HCT116 (cell line): ENCODE measurements around the gene PHACTR1. TPM values are rescaled to one million over a fixed set of nuclear protein-coding genes. Genes with fewer than 3 reads are reported as not detected.

Experiments
- ATAC-seq: fragments of 200-7000 bp; cut with Tn5 transposase; 2 replicates; pipeline ENCODE4 v1.9.1; 2020; ENCODE audit warnings: mild to moderate bottlenecking, moderate library complexity
- BruUV-seq: library from RNA; stranded (reverse); fragments of 400-500 nt; replicated peaks from 2 replicates; lab custom pipeline; 2021; lab: Mats Ljungman, UMichigan
- CTCF ChIA-PET: fragments of 300-600 bp; sonication (Branson Sonifier 250); formaldehyde crosslinking; loops from one replicate; lab custom pipeline; 2021; ENCODE audit warnings: antibody characterized with exemption; lab: Charles Lee
- POLR2A ChIA-PET: fragments of 300-600, 350-600 bp; sonication (Branson Sonifier 250); formaldehyde crosslinking; loops from one replicate; lab custom pipeline; 2021; ENCODE audit warnings: antibody characterized with exemption; lab: Charles Lee
- RAD21 ChIA-PET, 2 experiments: fragments of 300-600 bp; sonication (Branson Sonifier 250); formaldehyde crosslinking; loops; one replicate each; lab custom pipeline; 2023; ENCODE audit warnings: low total read pairs in 2 of 2; ENCODE audit not compliant: uncharacterized antibody in 2 of 2, unreplicated experiment in 2 of 2, low non-redundant PET in 1 of 2; lab: Charles Lee
- DNase-seq: peaks from one replicate; pipeline ENCODE4 v3.0.0-alpha.2; 2010; ENCODE audit warnings: low read depth, low spot score
- H2AFZ ChIP-seq: fragments of 200-600 bp; shearing (Covaris generic), sonication (generic); 2 replicates; pipeline ENCODE4 v1.6.1; 2017; ENCODE audit warnings: low read depth, mixed run types, mixed read lengths, antibody characterized with exemption, low read length; ENCODE audit not compliant: poor library complexity, severe bottlenecking
- H3K27ac ChIP-seq: 2 replicates; pipeline ENCODE4 v1.5.1; 2012; ENCODE audit warnings: low read depth, low read length
- H3K27me3 ChIP-seq: fragments of 200-600 bp; sonication (generic); 2 replicates; pipeline ENCODE4 v1.6.1; 2016; ENCODE audit warnings: mixed run types, low read length, mixed read lengths; ENCODE audit not compliant: insufficient read depth
- H3K36me3 ChIP-seq, 2 experiments: fragments of 200-500 bp in 1 of 2; fragments of 200-600 bp in 1 of 2; sonication (Bioruptor generic) in 1 of 2; sonication (generic) in 1 of 2; 2 replicates each; pipeline versions ENCODE4 v1.5.1 to v1.6.1; 2014 to 2016; ENCODE audit warnings: low read length in 2 of 2, inconsistent platforms in 1 of 2, mixed read lengths in 1 of 2, mixed run types in 1 of 2; ENCODE audit not compliant: insufficient read depth in 2 of 2, control insufficient read depth in 1 of 2
- H3K4me1 ChIP-seq, 2 experiments: fragments of 200-600 bp in 1 of 2; sonication (generic) in 1 of 2; 2 replicates each; pipeline versions ENCODE4 v1.5.1 to v1.6.1; 2012 to 2017; ENCODE audit warnings: low read length in 2 of 2, inconsistent platforms in 1 of 2, mild to moderate bottlenecking in 1 of 2, mixed read lengths in 1 of 2, mixed run types in 1 of 2, moderate library complexity in 1 of 2; ENCODE audit not compliant: insufficient read depth in 2 of 2, control insufficient read depth in 1 of 2
- H3K4me2 ChIP-seq: fragments of 200-600 bp; sonication (generic); 2 replicates; pipeline ENCODE4 v1.6.1; 2017; ENCODE audit warnings: mixed run types, low read length, mixed read lengths
- H3K4me3 ChIP-seq, 2 experiments: fragments of 200-600 bp in 1 of 2; sonication (generic) in 1 of 2; replicated peaks in 1 of 2; 2 replicates each; pipeline ENCODE4 v1.5.1; 2011 to 2016; ENCODE audit warnings: low read length in 2 of 2, control low read depth in 1 of 2, low read depth in 1 of 2, mild to moderate bottlenecking in 1 of 2, mixed read lengths in 1 of 2, mixed run types in 1 of 2
- H3K79me2 ChIP-seq: fragments of 200-600 bp; sonication (generic); 2 replicates; pipeline ENCODE4 v1.6.1; 2017; ENCODE audit warnings: mild to moderate bottlenecking, mixed run types, low read length, moderate library complexity, mixed read lengths; ENCODE audit not compliant: insufficient read depth
- H3K9ac ChIP-seq: fragments of 200-600 bp; sonication (generic); 2 replicates; pipeline ENCODE4 v1.6.1; 2016; ENCODE audit warnings: low read length, mixed read lengths
- H3K9me2 ChIP-seq: fragments of 200-600 bp; sonication (generic), shearing (Covaris generic); 2 replicates; pipeline ENCODE4 v1.6.1; 2017; ENCODE audit warnings: mixed run types, mild to moderate bottlenecking, moderate library complexity; ENCODE audit not compliant: insufficient read depth
- H3K9me3 ChIP-seq, 2 experiments: fragments of 200-500 bp in 1 of 2; fragments of 200-600 bp in 1 of 2; sonication (Bioruptor generic) in 1 of 2; sonication (generic) in 1 of 2; 2 replicates each; pipeline ENCODE4 v1.6.1; 2014 to 2017; ENCODE audit warnings: low read length in 2 of 2, mixed read lengths in 2 of 2, inconsistent platforms in 1 of 2, low read depth in 1 of 2, mild to moderate bottlenecking in 1 of 2, mixed run types in 1 of 2, moderate library complexity in 1 of 2; ENCODE audit not compliant: control insufficient read depth in 1 of 2, insufficient read depth in 1 of 2
- H4K20me1 ChIP-seq: fragments of 200-600 bp; sonication (generic), shearing (Covaris generic); 2 replicates; pipeline ENCODE4 v1.6.1; 2017; ENCODE audit warnings: mixed run types, mild to moderate bottlenecking, moderate library complexity; ENCODE audit not compliant: insufficient read depth
- CBX3 ChIP-seq: IDR thresholded peaks from 2 replicates; pipeline ENCODE4 v1.6.1; 2012; ENCODE audit warnings: low read depth
- CEBPB ChIP-seq: IDR thresholded peaks from 2 replicates; pipeline ENCODE4 v1.6.1; 2012; ENCODE audit warnings: low read depth
- EGR1 ChIP-seq: IDR thresholded peaks from 2 replicates; pipeline ENCODE4 v1.6.1; 2012; ENCODE audit warnings: low read depth
- ELF1 ChIP-seq: IDR thresholded peaks from 2 replicates; pipeline ENCODE4 v1.6.1; 2012; ENCODE audit warnings: low read depth, borderline replicate concordance
- EZH2 ChIP-seq: fragments of 200-600 bp; sonication (generic); IDR thresholded peaks from 2 replicates; pipeline ENCODE4 v1.6.1; 2017; ENCODE audit warnings: antibody characterized with exemption, mixed run types
- EZH2phosphoT487 ChIP-seq: fragments of 200-600 bp; IDR thresholded peaks from 2 replicates; pipeline ENCODE4 v1.6.1; 2018; ENCODE audit warnings: antibody characterized with exemption, borderline replicate concordance
- FOSL1 ChIP-seq: IDR thresholded peaks from 2 replicates; pipeline ENCODE4 v1.6.1; 2012; ENCODE audit warnings: low read depth
- JUND ChIP-seq: IDR thresholded peaks from 2 replicates; pipeline ENCODE4 v1.6.1; 2012
- POLR2A ChIP-seq: IDR thresholded peaks from 2 replicates; pipeline ENCODE4 v1.7.0; 2011; ENCODE audit warnings: borderline replicate concordance; ENCODE audit not compliant: insufficient read depth, insufficient read length; ENCODE audit errors: extremely low read depth
- POLR2AphosphoS5 ChIP-seq: IDR thresholded peaks from 2 replicates; pipeline ENCODE4 v1.6.1; 2011; ENCODE audit warnings: mild to moderate bottlenecking, low read depth, low read length, moderate library complexity
- SIN3A ChIP-seq: IDR thresholded peaks from 2 replicates; pipeline ENCODE4 v1.6.1; 2012; ENCODE audit warnings: low read depth
- SP1 ChIP-seq: IDR thresholded peaks from 2 replicates; pipeline ENCODE4 v1.6.1; 2012; ENCODE audit warnings: low read depth
- TCF7L2 ChIP-seq: IDR thresholded peaks from 2 replicates; pipeline ENCODE4 v1.7.0; 2011; ENCODE audit warnings: borderline replicate concordance, inconsistent platforms; ENCODE audit not compliant: insufficient read depth, insufficient read length; ENCODE audit errors: extremely low read depth
- YY1 ChIP-seq: IDR thresholded peaks from 2 replicates; pipeline ENCODE4 v1.6.1; 2011; ENCODE audit warnings: low read length, low read depth, moderate library complexity, mild to moderate bottlenecking; ENCODE audit not compliant: insufficient replicate concordance; ENCODE audit errors: extremely low read depth
- ZFX ChIP-seq: fragments of 450-650 bp; IDR thresholded peaks from 2 replicates; pipeline ENCODE4 v1.6.1; 2017
- ZNF274 ChIP-seq: fragments of 200-500 bp; sonication (Bioruptor generic); IDR thresholded peaks from 2 replicates; pipeline ENCODE4 v1.6.1; 2014; ENCODE audit warnings: mild to moderate bottlenecking, low read depth, low read length, inconsistent platforms
- intact Hi-C: fragments of 100-400 bp; cut with micrococcal nuclease; formaldehyde crosslinking; loops from 2 replicates; pipeline ENCODE4 v1.10.0; 2022
- total RNA-seq: library from RNA; stranded (reverse); gene quantifications from one replicate; pipeline ENCODE4 v1.2.1, GENCODE V29; 2021; ENCODE audit not compliant: unreplicated experiment
- TF ChIP-seq, protein P1 (sequence below): IDR thresholded peaks from 2 replicates; pipeline ENCODE4 v1.6.1; 2012
- TF ChIP-seq, protein P2 (sequence below): IDR thresholded peaks from 2 replicates; pipeline ENCODE4 v1.6.1; 2012; ENCODE audit warnings: low read depth
- TF ChIP-seq, protein P3 (sequence below): IDR thresholded peaks from 2 replicates; pipeline ENCODE4 v1.6.1; 2011; ENCODE audit warnings: mild to moderate bottlenecking, low read length, moderate library complexity; ENCODE audit not compliant: insufficient replicate concordance; ENCODE audit errors: extremely low read depth

Gene PHACTR1
- total RNA-seq, 1 experiment from 2014 or later: 0.17 TPM

DNA sequence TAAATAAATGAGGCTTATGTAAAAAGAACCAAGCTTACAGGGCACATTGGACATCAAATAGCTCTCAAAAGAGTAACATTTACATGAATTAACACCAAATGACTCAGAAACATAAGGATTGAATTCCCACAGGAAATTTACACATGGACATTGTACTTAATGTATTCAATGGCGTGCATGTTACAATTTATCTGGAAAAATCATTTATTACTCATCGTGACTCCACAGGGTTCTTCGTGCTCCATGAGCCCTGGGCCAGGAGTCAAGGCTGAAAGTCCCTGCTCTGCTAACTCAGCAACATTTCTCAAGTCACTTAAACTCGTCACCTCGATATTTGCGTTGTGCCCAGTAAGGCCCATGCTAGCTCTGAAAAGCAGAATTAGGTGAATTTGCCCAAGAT lies 158.5 kb downstream of the PHACTR1 start:
- BruUV-seq: no TSS peak
- Histone ChIP-seq H3K4me2 (no peak overlapping the region), H3K79me2 (no peaks in the 10 kb centered on the region)
- RAD21 ChIA-PET: no interaction called here
- TF ChIP-seq YY1 (no peak), ZFX (no peak), ELF1 (no peak), EZH2 (no peak), EGR1 (no peak), ZNF274 (no peak), CBX3 (no peak), TCF7L2 (no peak), JUND (no peak), EZH2phosphoT487 (no peak), SIN3A (no peak), POLR2A (no peak), FOSL1 (no peak), CEBPB (no peak), POLR2AphosphoS5 (no peak), SP1 (no peak)
- TF ChIP-seq, protein P1, sequence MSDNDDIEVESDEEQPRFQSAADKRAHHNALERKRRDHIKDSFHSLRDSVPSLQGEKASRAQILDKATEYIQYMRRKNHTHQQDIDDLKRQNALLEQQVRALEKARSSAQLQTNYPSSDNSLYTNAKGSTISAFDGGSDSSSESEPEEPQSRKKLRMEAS: no peak
- TF ChIP-seq, protein P2, sequence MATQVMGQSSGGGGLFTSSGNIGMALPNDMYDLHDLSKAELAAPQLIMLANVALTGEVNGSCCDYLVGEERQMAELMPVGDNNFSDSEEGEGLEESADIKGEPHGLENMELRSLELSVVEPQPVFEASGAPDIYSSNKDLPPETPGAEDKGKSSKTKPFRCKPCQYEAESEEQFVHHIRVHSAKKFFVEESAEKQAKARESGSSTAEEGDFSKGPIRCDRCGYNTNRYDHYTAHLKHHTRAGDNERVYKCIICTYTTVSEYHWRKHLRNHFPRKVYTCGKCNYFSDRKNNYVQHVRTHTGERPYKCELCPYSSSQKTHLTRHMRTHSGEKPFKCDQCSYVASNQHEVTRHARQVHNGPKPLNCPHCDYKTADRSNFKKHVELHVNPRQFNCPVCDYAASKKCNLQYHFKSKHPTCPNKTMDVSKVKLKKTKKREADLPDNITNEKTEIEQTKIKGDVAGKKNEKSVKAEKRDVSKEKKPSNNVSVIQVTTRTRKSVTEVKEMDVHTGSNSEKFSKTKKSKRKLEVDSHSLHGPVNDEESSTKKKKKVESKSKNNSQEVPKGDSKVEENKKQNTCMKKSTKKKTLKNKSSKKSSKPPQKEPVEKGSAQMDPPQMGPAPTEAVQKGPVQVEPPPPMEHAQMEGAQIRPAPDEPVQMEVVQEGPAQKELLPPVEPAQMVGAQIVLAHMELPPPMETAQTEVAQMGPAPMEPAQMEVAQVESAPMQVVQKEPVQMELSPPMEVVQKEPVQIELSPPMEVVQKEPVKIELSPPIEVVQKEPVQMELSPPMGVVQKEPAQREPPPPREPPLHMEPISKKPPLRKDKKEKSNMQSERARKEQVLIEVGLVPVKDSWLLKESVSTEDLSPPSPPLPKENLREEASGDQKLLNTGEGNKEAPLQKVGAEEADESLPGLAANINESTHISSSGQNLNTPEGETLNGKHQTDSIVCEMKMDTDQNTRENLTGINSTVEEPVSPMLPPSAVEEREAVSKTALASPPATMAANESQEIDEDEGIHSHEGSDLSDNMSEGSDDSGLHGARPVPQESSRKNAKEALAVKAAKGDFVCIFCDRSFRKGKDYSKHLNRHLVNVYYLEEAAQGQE: no peak
- TF ChIP-seq, protein P3, sequence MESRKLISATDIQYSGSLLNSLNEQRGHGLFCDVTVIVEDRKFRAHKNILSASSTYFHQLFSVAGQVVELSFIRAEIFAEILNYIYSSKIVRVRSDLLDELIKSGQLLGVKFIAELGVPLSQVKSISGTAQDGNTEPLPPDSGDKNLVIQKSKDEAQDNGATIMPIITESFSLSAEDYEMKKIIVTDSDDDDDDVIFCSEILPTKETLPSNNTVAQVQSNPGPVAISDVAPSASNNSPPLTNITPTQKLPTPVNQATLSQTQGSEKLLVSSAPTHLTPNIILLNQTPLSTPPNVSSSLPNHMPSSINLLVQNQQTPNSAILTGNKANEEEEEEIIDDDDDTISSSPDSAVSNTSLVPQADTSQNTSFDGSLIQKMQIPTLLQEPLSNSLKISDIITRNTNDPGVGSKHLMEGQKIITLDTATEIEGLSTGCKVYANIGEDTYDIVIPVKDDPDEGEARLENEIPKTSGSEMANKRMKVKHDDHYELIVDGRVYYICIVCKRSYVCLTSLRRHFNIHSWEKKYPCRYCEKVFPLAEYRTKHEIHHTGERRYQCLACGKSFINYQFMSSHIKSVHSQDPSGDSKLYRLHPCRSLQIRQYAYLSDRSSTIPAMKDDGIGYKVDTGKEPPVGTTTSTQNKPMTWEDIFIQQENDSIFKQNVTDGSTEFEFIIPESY: no peak
- TF ChIP-seq, all 23 proteins: peak for 0
- intact Hi-C loops: no loop called here
- POLR2A ChIA-PET: no interaction called here
- H3K36me3 ChIP-seq: no peaks in the 10 kb centered on the region
- H3K4me3 ChIP-seq: no peak overlapping the region
- ATAC-seq (no peak), DNase-seq (no peak)
- H3K9me3 ChIP-seq: no peaks in the 10 kb centered on the region
- H4K20me1 ChIP-seq: no peaks in the 10 kb centered on the region
- H3K27ac ChIP-seq: no peak overlapping the region
- CTCF ChIA-PET: no interaction called here
- peaks cover 52% of the 10 kb centered on the region; the same call in 1 of the 2 replicates for H3K27me3 ChIP-seq
- no peak overlapping the region for H3K9ac ChIP-seq
- H3K9me2 ChIP-seq: no peaks in the 10 kb centered on the region
- no peak overlapping the region for H2AFZ ChIP-seq
- H3K4me1 ChIP-seq: no peaks in the 10 kb centered on the region
